IMR-90 (cell line): ENCODE data around the gene TNKS1BP1. TPM values are rescaled to one million over a fixed set of nuclear protein-coding genes. Genes with fewer than 3 reads are reported as not detected.

Source experiments
- ATAC-seq: fragments of 200-7000 bp; cut with Tn5 transposase; 2 replicates; pipeline ENCODE4 v1.9.1; 2020; ENCODE audit warnings: low read depth, mild to moderate bottlenecking, moderate library complexity
- BruUV-seq: library from RNA; stranded (reverse); fragments of 400-500 nt; replicated peaks from 2 replicates; lab custom pipeline; 2021; lab: Mats Ljungman, UMichigan
- CTCF ChIA-PET: fragments of 300-600 bp; formaldehyde crosslinking; extraction: SDS; loops from one replicate; lab custom pipeline; 2021; ENCODE audit warnings: antibody characterized with exemption; lab: Yijun Ruan, JAX
- POLR2A ChIA-PET: fragments of 300-600 bp; sonication (Branson Sonifier 250); formaldehyde crosslinking; loops from one replicate; lab custom pipeline; 2022; ENCODE audit warnings: antibody characterized with exemption; ENCODE audit not compliant: unreplicated experiment; lab: Charles Lee
- DNase-seq: peaks from one replicate; pipeline ENCODE4 v3.0.0; 2013
- H2AFZ ChIP-seq: replicated peaks from 2 replicates; pipeline ENCODE3; 2013; ENCODE audit warnings: low read length, mild to moderate bottlenecking; ENCODE audit not compliant: poor library complexity
- H2AK5ac ChIP-seq: 2 replicates; pipeline ENCODE4 v1.6.1; 2013; ENCODE audit warnings: low read depth, low read length, inconsistent platforms
- H2AK9ac ChIP-seq: replicated peaks from 2 replicates; pipeline ENCODE3; 2013; ENCODE audit warnings: mild to moderate bottlenecking, low read depth, low read length, moderate library complexity; ENCODE audit not compliant: poor library complexity
- H2BK120ac ChIP-seq: 2 replicates; pipeline ENCODE4 v1.6.1; 2013; ENCODE audit warnings: low read depth, low read length, inconsistent platforms
- H2BK15ac ChIP-seq: 3 replicates; pipeline ENCODE4 v1.6.1; 2013; ENCODE audit warnings: low read depth, low read length, inconsistent platforms
- H2BK20ac ChIP-seq: 2 replicates; pipeline ENCODE4 v1.6.1; 2013; ENCODE audit warnings: low read depth, mild to moderate bottlenecking, inconsistent platforms, low read length, moderate library complexity
- H2BK5ac ChIP-seq: 2 replicates; pipeline ENCODE4 v1.6.1; 2013; ENCODE audit warnings: mild to moderate bottlenecking, low read depth, low read length, inconsistent platforms; ENCODE audit not compliant: poor library complexity, severe bottlenecking
- H3K14ac ChIP-seq: replicated peaks from 2 replicates; pipeline ENCODE4 v1.6.1; 2013; ENCODE audit warnings: low read depth, low read length, inconsistent platforms
- H3K18ac ChIP-seq: 2 replicates; pipeline ENCODE4 v1.6.1; 2013; ENCODE audit warnings: low read depth, low read length, control low read depth
- H3K23ac ChIP-seq: 2 replicates; pipeline ENCODE4 v1.6.1; 2013; ENCODE audit warnings: low read depth, low read length, inconsistent platforms
- H3K27ac ChIP-seq: 2 replicates; pipeline ENCODE4 v1.5.1; 2013; ENCODE audit warnings: mild to moderate bottlenecking, control low read depth, low read length; ENCODE audit not compliant: insufficient read depth
- H3K27me3 ChIP-seq: 2 replicates; pipeline ENCODE4 v1.6.1; 2013; ENCODE audit warnings: low read length; ENCODE audit not compliant: control insufficient read depth, insufficient read depth
- H3K36me3 ChIP-seq: 2 replicates; pipeline ENCODE4 v1.6.1; 2013; ENCODE audit warnings: low read length, mixed read lengths; ENCODE audit not compliant: control insufficient read depth, insufficient read depth
- H3K4ac ChIP-seq: 2 replicates; pipeline ENCODE4 v1.6.1; 2013; ENCODE audit warnings: low read depth, low read length, inconsistent platforms
- H3K4me1 ChIP-seq: 2 replicates; pipeline ENCODE4 v1.6.1; 2013; ENCODE audit warnings: low read length, mixed read lengths; ENCODE audit not compliant: control insufficient read depth, insufficient read depth
- H3K4me2 ChIP-seq: 2 replicates; pipeline ENCODE4 v1.6.1; 2013; ENCODE audit warnings: low read depth, mild to moderate bottlenecking, control low read depth, low read length, moderate library complexity
- H3K4me3 ChIP-seq: 2 replicates; pipeline ENCODE4 v1.5.1; 2013; ENCODE audit warnings: low read depth, mild to moderate bottlenecking, control low read depth, low read length, moderate library complexity; ENCODE audit not compliant: insufficient read depth
- H3K56ac ChIP-seq: 2 replicates; pipeline ENCODE4 v1.6.1; 2013; ENCODE audit warnings: low read length, inconsistent platforms; ENCODE audit not compliant: insufficient read depth; ENCODE audit errors: extremely low read depth
- H3K79me1 ChIP-seq, 2 experiments: 2 replicates each; pipeline ENCODE4 v1.6.1; 2013; ENCODE audit warnings: low read length in 2 of 2, inconsistent platforms in 1 of 2, low read depth in 1 of 2
- H3K9ac ChIP-seq: 2 replicates; pipeline ENCODE4 v1.6.1; 2013; ENCODE audit warnings: low read depth, low read length, control low read depth
- H3K9me1 ChIP-seq: 2 replicates; pipeline ENCODE4 v1.6.1; 2013; ENCODE audit warnings: low read length, inconsistent platforms; ENCODE audit not compliant: insufficient read depth
- H3K9me3 ChIP-seq: 2 replicates; pipeline ENCODE4 v1.6.1; 2013; ENCODE audit warnings: low read length; ENCODE audit not compliant: control insufficient read depth, insufficient read depth
- H4K20me1 ChIP-seq: 2 replicates; pipeline ENCODE4 v1.6.1; 2013; ENCODE audit warnings: low read length, inconsistent platforms; ENCODE audit not compliant: insufficient read depth
- H4K5ac ChIP-seq: 2 replicates; pipeline ENCODE4 v1.6.1; 2013; ENCODE audit warnings: mild to moderate bottlenecking, low read depth, low read length, control low read depth
- H4K8ac ChIP-seq, 2 experiments: 2 replicates each; pipeline ENCODE4 v1.6.1; 2013; ENCODE audit warnings: low read depth in 2 of 2, low read length in 2 of 2, control low read depth in 1 of 2, inconsistent platforms in 1 of 2
- H4K91ac ChIP-seq: 2 replicates; pipeline ENCODE4 v1.6.1; 2013; ENCODE audit warnings: low read depth, low read length, inconsistent platforms; ENCODE audit not compliant: insufficient read depth
- CEBPB ChIP-seq: IDR thresholded peaks from 2 replicates; pipeline ENCODE4 v1.6.1; 2012; ENCODE audit warnings: low read depth, low read length, improper control_type of control experiment
- CHD1 ChIP-seq: IDR thresholded peaks from 2 replicates; pipeline ENCODE4 v1.6.1; 2012; ENCODE audit warnings: low read depth, low read length, improper control_type of control experiment
- ELK1 ChIP-seq: fragments of 150-350 bp; IDR thresholded peaks from 2 replicates; pipeline ENCODE4 v1.6.1; 2016; ENCODE audit warnings: low read depth, mild to moderate bottlenecking, low read length, moderate library complexity, borderline replicate concordance
- FOS ChIP-seq: fragments of 150-350 bp; IDR thresholded peaks from 2 replicates; pipeline ENCODE4 v1.6.1; 2016; ENCODE audit warnings: low read depth, low read length
- NFE2L2 ChIP-seq: fragments of 150-350 bp; IDR thresholded peaks from 2 replicates; pipeline ENCODE4 v1.6.1; 2016; ENCODE audit warnings: low read depth, mild to moderate bottlenecking, low read length
- POLR2A ChIP-seq: IDR thresholded peaks from 2 replicates; pipeline ENCODE4 v1.6.1; 2012; ENCODE audit warnings: mild to moderate bottlenecking, low read depth, low read length
- RCOR1 ChIP-seq: IDR thresholded peaks from 2 replicates; pipeline ENCODE4 v1.6.1; 2012; ENCODE audit warnings: mild to moderate bottlenecking, low read length, improper control_type of control experiment; ENCODE audit not compliant: insufficient replicate concordance
- RFX5 ChIP-seq: IDR thresholded peaks from 2 replicates; pipeline ENCODE4 v1.8.0; 2012; ENCODE audit warnings: low read depth, mild to moderate bottlenecking, low read length, moderate library complexity
- SMC3 ChIP-seq: fragments of 150-350 bp; IDR thresholded peaks from 2 replicates; pipeline ENCODE4 v1.6.1; 2016; ENCODE audit warnings: low read depth, mild to moderate bottlenecking, antibody characterized with exemption, low read length, moderate library complexity
- WGBS, 2 experiments: methylation state at CpG; one replicate each; pipeline versions ENCODE4 v1.1.5 to v1.1.7; 2013; ENCODE audit warnings: missing lambda C conversion rate in 2 of 2; ENCODE audit not compliant: insufficient read length in 1 of 2; ENCODE audit errors: extremely low coverage in 2 of 2; 5-methylcytosine and 5-hydroxymethylcytosine counted together
- dilution Hi-C: fragments of 300-500 bp; cut with HindIII; formaldehyde crosslinking; loops from one replicate; pipeline ENCODE4 v1.14.3; 2018; ENCODE audit warnings: low sequenced_read_pairs; ENCODE audit not compliant: unreplicated experiment
- in situ Hi-C: fragments of 300-500 bp; cut with MboI; formaldehyde crosslinking; loops from 3 replicates; pipeline ENCODE4 v1.14.3; 2019; ENCODE audit warnings: low sequenced_read_pairs, inconsistent platforms, mixed read lengths
- intact Hi-C: fragments of 100-400 bp; cut with micrococcal nuclease; formaldehyde crosslinking; loops from 2 replicates; pipeline ENCODE4 v1.10.0; 2022
- polyA plus RNA-seq, 3 experiments: library from polyadenylated mRNA; depleted of rRNA; stranded (reverse); fragments of >200 nt; gene quantifications; 2 replicates each; pipeline ENCODE4 v1.2.3, GENCODE V29; 2012; ENCODE audit warnings: low replicate concordance in 1 of 3
- total RNA-seq: library from RNA; depleted of rRNA; stranded (reverse); fragments of >200 nt; gene quantifications from 2 replicates; pipeline ENCODE4 v1.2.3, GENCODE V29; 2012
- TF ChIP-seq, protein P1 (sequence below): fragments of 150-350 bp; IDR thresholded peaks from 2 replicates; pipeline ENCODE4 v1.6.1; 2017; ENCODE audit warnings: mild to moderate bottlenecking, antibody characterized with exemption, low read length, low read depth

Gene TNKS1BP1
- total and polyA plus RNA-seq, 2 of the 4 experiments (the other 2 are of a cell fraction), result 31.7 to 71.4 TPM

DNA sequence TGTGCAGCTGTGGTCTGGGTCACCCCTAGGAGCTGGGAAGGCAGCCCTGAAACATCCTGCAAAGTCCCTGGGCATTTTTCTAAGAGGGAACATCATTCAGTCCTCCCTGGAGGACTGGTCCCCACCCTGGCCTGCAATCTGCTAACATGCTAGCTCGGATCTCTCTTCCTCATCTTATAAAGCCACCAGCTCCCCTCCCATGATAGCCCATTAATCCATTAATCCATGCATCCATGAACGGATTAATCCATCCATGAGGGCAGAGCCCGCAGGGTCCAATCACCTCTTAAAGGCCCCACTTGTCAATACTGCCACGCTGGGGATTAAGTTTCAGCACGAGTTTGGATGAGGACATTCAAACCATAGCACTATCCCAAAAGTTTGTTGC lies 44.1 kb upstream of the TNKS1BP1 start:
- Histone ChIP-seq H2AK5ac (no peak overlapping the region), H2BK5ac (no peak overlapping the region), H2AK9ac (no peak overlapping the region), H3K79me1 (no peaks in the 10 kb centered on the region), H3K23ac (no peak overlapping the region), H3K9me1 (no peaks in the 10 kb centered on the region), H2BK120ac (no peak overlapping the region), H3K27ac (no peak overlapping the region), H4K5ac (no peak overlapping the region), H3K4me2 (no peak overlapping the region), H3K14ac (no peak overlapping the region), H2BK20ac (no peak overlapping the region), H2AFZ (no peak overlapping the region), H3K56ac (no peak overlapping the region), H3K9me3 (no peaks in the 10 kb centered on the region), H2BK15ac (no peak overlapping the region), H3K9ac (no peak overlapping the region), H3K4ac (no peak overlapping the region), H3K18ac (no peak overlapping the region), H3K4me3 (no peak overlapping the region), H3K4me1 (no peaks in the 10 kb centered on the region), H4K8ac (no peak overlapping the region), H3K36me3 (no peaks in the 10 kb centered on the region), H3K27me3 (peaks cover 39% of the 10 kb centered on the region), H4K91ac (no peak overlapping the region), H4K20me1 (no peaks in the 10 kb centered on the region)
- TF ChIP-seq FOS, result no peak
- no peak for TF ChIP-seq RCOR1
- no peak for TF ChIP-seq CEBPB
- no peak for TF ChIP-seq ELK1
- TF ChIP-seq SMC3, result no peak
- no peak for TF ChIP-seq NFE2L2
- TF ChIP-seq POLR2A, result no peak
- no peak for TF ChIP-seq RFX5
- TF ChIP-seq, protein P1, sequence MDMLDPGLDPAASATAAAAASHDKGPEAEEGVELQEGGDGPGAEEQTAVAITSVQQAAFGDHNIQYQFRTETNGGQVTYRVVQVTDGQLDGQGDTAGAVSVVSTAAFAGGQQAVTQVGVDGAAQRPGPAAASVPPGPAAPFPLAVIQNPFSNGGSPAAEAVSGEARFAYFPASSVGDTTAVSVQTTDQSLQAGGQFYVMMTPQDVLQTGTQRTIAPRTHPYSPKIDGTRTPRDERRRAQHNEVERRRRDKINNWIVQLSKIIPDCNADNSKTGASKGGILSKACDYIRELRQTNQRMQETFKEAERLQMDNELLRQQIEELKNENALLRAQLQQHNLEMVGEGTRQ, result no peak
- no peak for TF ChIP-seq CHD1
- dilution Hi-C loops (no loop called here), intact Hi-C loops (no loop called here), in situ Hi-C loops (loop anchor here (25.0 kb wide), 1 partner anchor 532 kb away; no protein-coding TSS in a partner anchor)
- CTCF ChIA-PET, result no interaction called here
- WGBS, 2 experiments, result 43% methylated on average over 1 of the region's 5 CpGs; no CpG with 5 or more reads in 1 of the 2 experiments
- POLR2A ChIA-PET, result no interaction called here
- no TSS peak for BruUV-seq
- DNase-seq (no peak), ATAC-seq (no peak)
